Subcutaneous adipose tissue (tissue), 4 donors: ENCODE measurements around the gene ANKS1B. TPM values are rescaled to one million over a fixed set of nuclear protein-coding genes. Genes with fewer than 3 reads are reported as not detected.

ENCODE experiments used
- CTCF ChIP-seq: fragments of 450-650 bp; IDR thresholded peaks from one replicate; pipeline ENCODE4 v1.5.1; 2016; ENCODE audit warnings: low read depth, mild to moderate bottlenecking, control low read depth, antibody characterized with exemption, moderate library complexity
- total RNA-seq, 4 donors: library from RNA; depleted of rRNA; stranded (reverse); fragments of >200 nt; gene quantifications; one replicate each; pipeline ENCODE4 v1.1.0, GENCODE V29; 2016

ANKS1B gene
- total RNA-seq, 4 donors from 2014 or later, result 4.5 to 15.4 (median 10.1) TPM

DNA sequence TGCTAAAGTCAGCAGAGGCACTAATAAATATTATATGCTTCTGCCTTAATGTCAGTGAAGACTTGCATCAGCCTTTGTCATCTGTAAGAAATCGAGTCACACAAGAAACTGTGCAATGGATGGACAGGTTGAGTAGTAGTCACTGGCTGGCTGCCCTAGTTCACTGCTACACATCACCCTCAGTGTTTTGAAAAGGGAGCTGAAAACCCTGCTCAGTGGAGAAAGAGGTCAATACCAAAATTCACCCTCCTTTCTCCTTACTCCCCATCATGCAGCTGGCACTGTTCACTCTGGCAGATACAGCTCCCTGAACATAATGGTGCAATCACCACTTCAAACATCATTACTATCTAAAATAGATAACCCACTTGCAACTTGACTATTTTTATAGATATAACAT, 6.6 kb downstream of the ANKS1B start:
- TF ChIP-seq CTCF, result no peak

GRCh38 chr12:99977550-99977949, 7.2 kb downstream of the ANKS1B start:
- TF ChIP-seq CTCF, result no peak

DNA sequence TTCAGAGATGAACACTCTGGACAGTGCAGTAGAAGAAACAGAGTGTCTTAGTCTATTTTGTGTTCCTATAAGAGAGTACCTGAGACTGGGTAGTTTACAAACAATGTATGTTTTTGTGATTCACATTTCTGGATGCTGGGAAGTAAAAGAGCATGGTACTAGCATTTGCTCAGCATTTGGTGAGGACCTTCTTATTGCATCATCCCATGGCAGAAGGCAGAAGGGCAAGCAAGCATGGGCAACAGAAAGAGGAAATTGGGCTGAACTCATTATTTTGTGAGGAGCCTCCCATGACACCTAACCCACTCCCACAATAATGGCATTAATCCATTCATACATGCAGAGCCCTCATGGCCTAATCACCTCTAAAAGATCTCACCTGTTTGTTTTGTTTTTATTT, 8.0 kb downstream of the ANKS1B start:
- TF ChIP-seq CTCF, result no peak

DNA sequence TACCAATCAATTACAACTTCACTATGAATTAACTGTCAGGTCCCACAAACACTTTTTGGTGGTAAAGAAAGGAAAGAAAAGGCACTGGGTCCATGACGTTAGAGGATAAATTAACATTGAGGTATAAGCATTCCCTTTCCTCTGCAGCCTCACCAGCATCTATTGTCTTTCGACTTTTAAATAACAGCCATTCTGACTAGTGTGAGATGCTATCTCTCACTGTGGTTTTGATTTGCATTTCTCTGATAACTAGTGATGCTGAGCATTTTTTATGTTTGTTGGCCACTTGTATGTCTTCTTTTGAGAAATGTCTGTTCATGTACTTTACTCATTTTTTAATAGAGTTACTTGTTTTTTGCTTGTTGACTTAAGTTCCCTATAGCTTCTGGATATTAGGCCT, 9.4 kb downstream of the ANKS1B start:
- no peak for TF ChIP-seq CTCF

GRCh38 chr12:99974146-99974545, 10.6 kb downstream of the ANKS1B start:
- no peak for TF ChIP-seq CTCF

GRCh38 chr12:99966429-99966828, 18.3 kb downstream of the ANKS1B start:
- no peak for TF ChIP-seq CTCF

- TF ChIP-seq CTCF, result no peak
These were observed 24.4 kb downstream of the ANKS1B start for GRCh38 chr12:99960311-99960710.
